Activated CD4-positive, CD25-positive, alpha-beta regulatory T cell (primary cell): ENCODE data around the gene CACNA1B.
"Not testable (repeated sequence)": the region's sequence is repeated elsewhere in the genome, so short reads cannot be mapped to it uniquely, and the experiment has no call there.

Experiments used
- DNase-seq, 4 experiments: peaks; one replicate each; lab custom pipeline; 2025; lab: John Stamatoyannopoulos, UW

CACNA1B gene

GRCh38 chr9:137877506-137878122, at the start of gene CACNA1B:
TSS of gene CACNA1B (plus strand) at chr9:137877782. CDS start at chr9:137877934, 152 bp downstream.
- not testable (repeated sequence) for DNase-seq

DNA sequence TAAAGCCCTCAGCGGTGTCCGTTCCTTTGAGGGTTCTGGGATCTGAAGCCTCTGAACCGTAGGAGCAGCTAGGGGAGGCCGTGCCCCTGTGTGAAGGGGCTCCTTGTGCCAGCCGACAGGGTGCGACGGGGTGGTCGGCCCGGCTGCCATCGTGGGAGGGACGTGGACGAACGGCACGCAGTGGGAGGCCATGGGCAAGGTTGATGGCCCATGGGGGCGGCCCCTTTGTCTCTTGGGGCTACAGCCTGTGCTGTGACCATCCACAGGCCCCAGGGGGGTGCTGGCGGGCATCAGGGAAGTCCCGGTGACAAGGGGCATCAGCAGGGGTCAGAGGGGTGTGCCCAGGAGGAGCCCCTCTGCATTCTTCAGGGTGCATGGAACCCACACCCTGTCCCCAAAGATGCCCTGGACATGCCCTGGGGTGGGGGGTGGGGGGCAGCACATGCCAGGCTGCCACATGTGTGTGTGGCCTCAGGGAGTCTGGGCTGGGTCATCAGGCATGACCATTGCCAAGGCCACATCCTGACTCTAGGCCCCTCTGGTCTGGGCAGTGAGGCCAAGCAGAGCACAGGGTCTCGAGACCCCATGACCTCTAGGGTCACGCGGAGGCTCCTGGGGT, 49.6 kb upstream of the CACNA1B start:
- DNase-seq, result no peak

DNA sequence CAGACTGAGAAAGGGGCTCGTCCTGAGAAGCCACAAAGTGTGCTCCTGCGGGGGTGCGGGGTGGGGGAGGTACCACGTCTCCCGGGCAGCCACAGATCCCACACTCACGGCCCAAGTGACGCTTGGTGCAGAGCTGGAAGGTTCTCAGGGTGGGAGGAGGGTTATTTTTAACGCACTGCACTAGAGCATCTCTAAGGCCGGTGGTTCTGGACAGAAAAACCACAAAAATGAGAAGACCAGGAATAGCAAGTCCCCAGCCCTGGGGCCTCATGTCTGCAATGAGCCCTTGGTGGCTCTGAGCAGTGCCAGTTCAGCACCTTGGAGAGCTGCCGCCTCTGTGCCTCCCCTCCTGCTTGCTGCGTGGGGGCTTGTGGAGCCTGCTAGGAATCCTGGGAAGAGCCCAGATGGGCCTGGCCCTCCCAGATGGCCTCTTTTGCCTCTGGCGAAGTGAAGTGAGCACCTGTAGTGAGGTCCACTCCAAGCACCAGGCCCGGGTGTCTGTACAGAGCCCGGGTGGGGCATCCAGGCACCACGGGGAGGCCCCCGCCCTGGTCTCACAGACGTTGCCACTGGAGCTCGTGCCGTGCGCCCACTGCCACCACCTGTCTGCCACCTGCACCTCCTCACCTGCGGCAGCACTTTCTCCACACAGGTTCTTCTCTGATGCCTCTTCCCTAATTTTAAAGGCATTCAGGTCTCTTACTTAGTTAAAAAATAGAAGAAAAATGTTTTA, 48.9 kb upstream of the CACNA1B start:
- no peak for DNase-seq

- DNase-seq, result no peak
Measured at GRCh38 chr9:137829260-137829996, 48.2 kb upstream of the CACNA1B start.

DNA sequence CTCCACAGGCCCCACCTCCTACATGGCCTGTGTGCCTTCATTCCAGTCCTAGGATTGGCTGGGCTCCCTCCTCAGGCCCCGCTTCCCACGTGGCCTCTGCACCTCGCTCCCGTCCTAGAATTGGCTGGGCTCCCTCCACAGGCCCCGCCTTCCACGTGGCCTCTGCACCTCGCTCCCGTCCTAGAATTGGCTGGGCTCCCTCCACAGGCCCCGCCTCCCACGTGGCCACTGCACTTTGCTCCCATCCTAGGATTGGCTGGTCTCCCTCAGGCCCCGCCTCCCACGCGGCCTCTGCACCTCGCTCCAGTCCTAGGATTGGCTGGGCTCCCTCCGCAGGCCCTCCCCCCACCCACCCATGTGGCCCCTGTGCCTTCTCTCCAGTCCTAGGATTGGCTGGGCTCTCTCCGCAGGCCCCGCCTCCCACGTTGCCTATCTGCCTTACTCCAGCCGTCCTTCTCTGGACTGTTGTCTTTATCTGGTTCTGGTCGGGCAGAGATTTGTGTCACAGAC, 45.3 kb upstream of the CACNA1B start:
- no peak for DNase-seq

DNA sequence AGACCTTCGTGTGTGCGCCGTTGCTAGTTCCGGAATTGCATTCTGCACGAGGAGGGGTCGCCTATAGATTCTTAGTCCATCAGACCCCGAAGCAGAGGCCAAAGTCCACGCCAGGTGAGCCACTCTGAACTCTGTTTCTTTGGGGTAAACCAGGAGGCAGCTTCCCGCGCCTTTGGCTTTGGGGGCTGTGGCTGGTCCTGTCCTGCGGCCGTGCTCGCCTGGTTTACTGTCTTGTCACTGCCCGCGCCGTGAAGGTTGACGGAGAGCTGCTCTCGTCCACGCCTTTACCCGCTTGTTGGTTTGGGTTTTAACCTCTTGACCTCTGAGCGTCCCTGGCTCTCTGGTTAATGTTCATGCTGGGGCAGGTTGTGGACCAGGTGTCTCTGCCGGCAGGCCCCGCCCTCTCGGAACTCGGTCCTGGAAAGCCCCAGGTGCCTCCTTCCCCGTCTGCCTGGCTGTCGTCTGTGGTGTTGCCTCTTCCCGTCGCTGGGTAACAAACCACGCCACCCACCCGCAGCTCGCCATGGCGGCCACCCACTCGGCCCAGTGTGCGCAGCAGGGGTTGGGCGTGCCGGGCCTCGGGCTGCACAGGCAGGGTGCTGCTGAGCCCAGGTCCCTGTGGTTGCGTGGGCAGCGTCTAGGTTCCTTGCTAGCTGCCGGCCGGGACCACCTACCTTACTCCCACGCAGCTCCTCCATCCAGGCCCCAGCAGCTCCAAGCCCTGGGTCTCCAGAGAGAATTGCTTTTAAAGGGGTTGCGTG, 44.6 kb upstream of the CACNA1B start:
- DNase-seq, result no peak

GRCh38 chr9:137833721-137834613, 43.6 kb upstream of the CACNA1B start:
- DNase-seq, result no peak

GRCh38 chr9:137834846-137835546, 42.6 kb upstream of the CACNA1B start:
- no peak for DNase-seq

- DNase-seq, result no peak
Measured at GRCh38 chr9:137836151-137836830, 41.3 kb upstream of the CACNA1B start.

DNA sequence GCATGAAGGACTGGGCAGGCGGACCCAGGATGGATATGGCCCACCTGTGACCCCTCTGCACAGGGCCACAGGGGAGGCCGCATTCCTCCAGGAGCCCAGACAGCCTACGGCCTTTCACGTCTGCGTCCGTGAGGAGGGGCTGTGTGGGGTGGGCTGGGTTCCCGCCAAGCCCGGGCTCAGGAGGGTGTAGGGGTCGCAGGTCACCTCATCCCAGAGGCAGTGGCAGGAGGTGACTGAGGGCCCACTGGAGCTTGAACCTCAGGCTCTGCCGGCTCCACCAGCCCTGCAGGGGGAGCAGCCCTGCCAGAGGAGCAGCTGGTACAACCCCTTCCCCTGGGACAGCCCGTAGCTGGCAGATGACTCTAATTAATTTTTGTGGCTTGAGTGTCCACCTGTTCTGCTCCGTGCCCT, 40.7 kb upstream of the CACNA1B start:
- DNase-seq, result no peak

- DNase-seq, result no peak
Measured at GRCh38 chr9:137837345-137838278, 40.0 kb upstream of the CACNA1B start.

DNA sequence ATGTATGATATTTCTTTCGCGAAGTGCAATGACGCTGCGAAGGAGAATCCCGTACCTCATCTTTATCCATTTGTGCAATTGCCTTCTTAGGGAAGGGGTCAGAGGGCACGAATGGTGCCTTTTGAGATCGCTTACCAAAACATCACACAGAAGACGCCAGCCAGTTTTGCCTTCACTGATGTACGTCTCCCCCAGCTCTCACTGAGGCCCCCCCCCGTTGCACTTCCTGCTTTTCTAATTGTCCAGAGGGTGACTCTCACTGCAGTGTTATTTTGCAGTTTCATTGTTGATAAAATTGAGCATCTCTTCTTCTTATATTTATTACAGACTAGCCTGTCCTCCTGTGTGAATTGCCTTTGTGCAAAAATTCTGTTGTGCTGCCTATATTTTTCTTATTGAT, 39.0 kb upstream of the CACNA1B start:
- DNase-seq, result no peak

DNA sequence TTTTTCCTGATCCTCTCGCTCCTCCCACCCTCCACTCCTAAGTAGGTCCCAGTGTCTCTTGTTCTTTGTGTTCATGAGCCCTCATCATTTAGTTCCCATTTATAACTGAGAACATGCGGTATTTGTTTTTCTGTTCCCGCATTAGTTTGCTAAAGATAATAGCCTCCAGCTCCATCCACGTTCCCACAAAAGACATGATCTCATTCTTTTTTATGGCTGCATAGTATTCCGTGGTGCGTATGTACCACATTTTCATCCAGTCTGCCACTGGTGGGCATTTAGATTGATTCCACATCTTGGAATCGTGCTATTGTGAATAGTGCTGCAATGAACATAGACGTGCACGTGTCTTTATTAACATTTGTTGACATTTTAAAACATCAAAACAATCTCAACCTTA, 34.2 kb upstream of the CACNA1B start:
- DNase-seq, result no peak

DNA sequence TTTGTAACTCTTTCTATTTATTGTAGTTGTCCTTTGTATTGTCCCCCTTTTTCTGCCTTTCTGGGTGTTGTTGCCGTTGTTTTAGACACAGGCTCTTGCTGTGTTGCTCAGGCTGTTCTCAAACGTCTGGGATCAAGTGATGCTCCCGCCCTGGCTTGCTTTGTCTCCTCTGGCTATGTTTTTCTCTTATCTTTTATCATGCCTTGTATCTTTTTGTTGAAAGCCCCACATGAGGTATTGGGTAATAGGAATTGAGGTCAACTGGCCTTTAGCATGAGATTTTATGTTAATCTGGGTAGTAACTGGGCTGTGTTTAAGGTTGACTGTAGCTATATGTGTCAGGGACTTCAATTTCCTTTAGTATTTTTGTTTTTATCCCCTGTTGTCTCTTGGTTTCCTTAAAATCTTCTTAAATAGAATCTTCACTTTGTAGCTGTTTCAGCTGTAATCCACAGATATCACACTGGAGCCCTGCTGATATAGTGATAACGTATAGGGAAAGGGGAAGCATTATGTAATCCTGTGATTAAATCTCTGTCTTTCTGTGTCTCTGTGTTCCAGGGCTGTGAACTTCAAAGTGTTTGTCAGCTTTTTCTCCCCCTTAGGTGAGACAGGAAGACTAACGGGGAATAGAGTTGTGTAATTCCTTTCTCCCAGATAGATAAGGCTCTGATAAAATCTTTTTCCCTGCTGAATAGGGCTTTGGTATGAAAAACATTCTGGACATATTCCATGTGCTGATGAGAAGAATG, 25.9 kb upstream of the CACNA1B start:
- no peak for DNase-seq

GRCh38 chr9:137853392-137853995, 24.1 kb upstream of the CACNA1B start:
- no peak for DNase-seq

GRCh38 chr9:137860361-137860760, 17.2 kb upstream of the CACNA1B start:
- no peak for DNase-seq

- no peak for DNase-seq
Measured at GRCh38 chr9:137865581-137866145, 11.9 kb upstream of the CACNA1B start.
